ENCODE data around the gene THRA. TPM values are rescaled to one million over a fixed set of nuclear protein-coding genes. Genes with fewer than 3 reads are reported as not detected.

The THRA gene
- total RNA-seq, 2 donors from 2014 or later = 50.8 to 65.8 TPM

DNA sequence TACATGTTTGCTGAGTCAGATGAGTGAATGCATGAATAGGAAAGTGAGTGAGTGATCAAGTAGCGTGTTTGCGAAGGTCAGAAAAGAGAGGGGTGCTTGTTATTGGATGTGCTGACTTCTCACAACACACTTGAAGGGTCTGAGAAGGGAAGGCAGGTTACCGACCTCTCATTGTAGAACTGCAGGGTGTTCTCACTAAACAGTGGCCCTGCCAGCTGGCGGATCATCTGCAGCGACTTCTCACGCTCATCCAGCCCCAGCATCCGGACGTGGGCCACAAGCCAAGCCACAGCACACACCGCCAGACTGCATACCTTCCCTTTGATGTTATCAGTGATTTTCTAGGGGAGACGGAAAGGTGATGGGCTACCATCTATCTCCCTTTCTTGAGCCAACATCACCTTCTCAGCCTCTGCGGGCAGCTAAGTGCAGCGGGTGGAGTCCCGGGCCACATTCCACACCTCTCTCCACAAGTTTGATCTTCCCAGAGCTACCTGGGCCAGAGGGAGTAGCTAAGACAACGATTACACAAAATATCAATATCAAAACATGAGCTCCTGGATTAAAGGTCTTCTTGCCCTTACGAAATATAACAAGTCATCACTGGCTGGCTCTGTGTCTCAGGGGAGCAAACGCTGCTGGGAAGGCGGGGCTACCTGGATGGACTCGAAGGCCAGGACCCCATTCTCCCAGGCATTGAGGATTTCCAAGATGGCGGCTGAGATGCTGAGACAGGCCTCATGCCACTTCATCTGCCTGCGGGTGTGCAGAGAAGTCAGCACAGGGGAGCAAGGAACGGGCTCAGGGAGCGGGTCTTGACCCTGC lies 36.6 kb upstream of the THRA start:
- intact Hi-C loops (cut with DNase I) = no loop called here
- DNase-seq (ENCODE audit: low spot score) = no peak

- DNase-seq (ENCODE audit: low spot score) = peak; percentile 94
- intact Hi-C loops (cut with DNase I) = no loop called here
Measured at GRCh38 chr17:40026816-40027613, 35.8 kb upstream of the THRA start.

DNA sequence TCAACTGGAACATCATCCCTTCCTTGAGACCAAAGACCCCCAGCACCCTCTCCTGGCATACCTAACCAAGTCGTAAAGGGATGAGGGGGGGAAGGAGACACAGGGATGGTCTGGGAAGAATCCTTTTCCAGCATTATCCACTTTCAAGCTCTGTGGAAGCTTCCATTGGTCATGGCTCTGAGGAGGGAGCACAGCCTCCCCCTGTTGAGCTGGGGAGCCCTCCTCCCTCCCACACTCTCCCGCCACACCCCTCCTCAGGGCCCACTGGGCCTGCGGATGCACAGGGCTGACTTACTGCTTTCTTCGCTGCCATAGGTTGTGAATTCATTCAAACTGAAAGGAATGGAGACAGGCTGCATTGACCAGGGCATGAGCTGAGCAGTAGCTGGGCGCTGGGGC lies 35.2 kb upstream of the THRA start:
- DNase-seq (ENCODE audit: low spot score) = no peak
- intact Hi-C loops (cut with DNase I) = no loop called here

GRCh38 chr17:40028595-40028994 lies 34.2 kb upstream of the THRA start:
- DNase-seq (ENCODE audit: low spot score) = no peak
- intact Hi-C loops (cut with DNase I) = no loop called here

DNA sequence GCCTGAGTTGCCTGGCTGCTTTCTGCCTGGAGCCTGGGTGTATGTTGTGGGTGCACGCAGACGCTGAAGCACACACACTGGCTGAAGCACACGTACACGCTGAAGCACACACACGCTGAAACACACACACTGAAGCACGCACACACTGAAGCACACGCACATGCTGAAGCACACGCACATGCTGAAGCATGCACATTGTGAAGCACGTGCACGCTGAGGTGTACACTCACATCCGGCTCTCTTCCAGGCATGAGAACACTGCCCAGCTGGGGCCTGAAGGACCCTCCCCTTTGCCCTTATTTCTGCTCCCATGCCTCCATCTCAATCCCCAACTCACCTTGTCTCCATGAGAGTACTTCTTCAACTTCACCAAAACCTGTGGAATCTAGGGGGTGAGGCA lies 31.1 kb upstream of the THRA start:
- DNase-seq (ENCODE audit: low spot score) = no peak
- intact Hi-C loops (cut with DNase I) = no loop called here

DNA sequence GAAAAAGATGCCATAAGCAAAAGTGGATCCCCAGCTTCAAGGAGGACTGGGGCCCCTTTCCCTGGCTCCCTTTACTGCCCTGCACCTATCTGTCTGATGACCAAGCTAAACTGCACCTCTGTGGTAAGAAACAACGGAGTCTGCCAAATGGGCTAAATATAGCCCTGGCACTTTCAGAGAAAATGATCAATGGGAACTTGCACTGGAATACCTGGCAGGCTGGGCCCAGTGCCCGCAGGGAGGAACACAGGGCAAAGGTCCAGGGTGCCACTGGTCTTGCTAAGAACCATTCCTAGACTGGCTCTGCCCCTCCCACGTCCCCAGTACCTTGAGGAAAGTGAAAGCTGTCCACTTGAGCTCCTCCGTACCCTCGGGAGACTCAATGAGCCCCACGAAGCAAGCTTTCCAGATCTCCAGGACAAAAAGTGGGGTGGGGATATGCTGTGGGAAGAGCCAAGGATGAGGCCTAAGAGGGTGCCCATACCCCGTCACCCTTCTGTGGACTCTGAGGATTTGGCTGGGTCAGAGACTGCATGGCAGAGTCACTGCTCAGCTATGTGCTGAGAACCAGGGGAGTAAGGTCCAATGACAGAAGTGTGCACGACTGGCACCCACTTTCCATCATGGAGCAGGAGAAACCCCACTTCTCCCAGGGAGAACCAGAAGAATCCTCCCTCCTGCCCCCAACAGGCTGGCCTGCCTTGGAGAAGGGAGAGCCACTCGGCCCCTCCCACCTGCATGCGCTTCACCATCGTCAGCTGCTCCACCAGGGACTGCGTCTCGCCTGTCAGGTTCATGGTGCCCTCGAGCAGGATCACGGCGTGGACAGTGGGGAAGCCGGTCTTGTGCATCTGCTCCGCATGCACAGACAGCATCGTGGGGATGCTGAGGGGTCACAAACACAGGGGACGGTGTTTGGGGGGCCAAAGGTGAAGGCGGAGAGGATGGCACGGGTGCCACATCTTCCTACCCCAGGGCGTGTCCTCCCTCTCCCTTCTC lies 30.1 kb upstream of the THRA start:
- DNase-seq (ENCODE audit: low spot score) = no peak
- intact Hi-C loops (cut with DNase I) = no loop called here

- no peak for DNase-seq (ENCODE audit: low spot score)
- intact Hi-C loops (cut with DNase I) = no loop called here
Measured at GRCh38 chr17:40033339-40033738, 29.4 kb upstream of the THRA start.

DNA sequence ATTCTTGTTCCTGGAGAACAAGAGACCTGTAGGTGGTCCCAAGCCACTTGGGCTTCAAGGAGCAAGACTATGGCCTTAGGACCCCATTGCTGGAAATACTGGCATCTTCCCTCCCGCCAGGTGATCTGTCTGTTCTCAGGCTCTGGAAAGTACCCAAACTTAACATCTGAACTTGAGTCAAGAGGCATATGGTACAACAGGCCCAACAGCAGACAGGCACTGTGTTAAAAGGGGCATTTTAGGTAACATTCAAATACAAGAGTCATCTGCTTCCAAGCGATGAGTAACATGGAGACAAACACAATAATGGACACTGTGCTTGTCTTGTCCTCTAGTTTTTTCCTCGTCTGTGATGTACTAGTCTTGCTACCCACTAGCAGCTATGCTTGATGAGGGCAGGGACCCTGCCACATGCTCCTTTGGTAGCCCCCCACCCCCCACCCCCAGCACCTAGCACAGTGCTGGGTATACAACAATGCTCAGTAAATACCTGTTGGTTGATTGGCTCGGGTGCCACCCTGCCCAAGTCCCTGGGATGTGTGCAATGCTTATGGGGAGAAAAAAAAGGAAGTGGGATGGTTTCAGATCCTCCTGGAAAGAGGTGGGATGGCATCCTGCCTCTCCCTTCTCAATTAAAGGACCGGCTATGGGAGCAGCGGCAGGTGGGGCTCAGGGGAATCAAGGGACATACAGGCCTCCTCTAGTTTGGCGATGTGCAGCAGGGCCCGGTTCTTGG lies 28.2 kb upstream of the THRA start:
- intact Hi-C loops (cut with DNase I) = no loop called here

GRCh38 chr17:40035162-40035559 lies 27.6 kb upstream of the THRA start:
- no peak for DNase-seq (ENCODE audit: low spot score)
- intact Hi-C loops (cut with DNase I) = no loop called here

More for the DNA sequence above, 28.2 kb upstream of the THRA start:
- no peak for DNase-seq (ENCODE audit: low spot score)

DNA sequence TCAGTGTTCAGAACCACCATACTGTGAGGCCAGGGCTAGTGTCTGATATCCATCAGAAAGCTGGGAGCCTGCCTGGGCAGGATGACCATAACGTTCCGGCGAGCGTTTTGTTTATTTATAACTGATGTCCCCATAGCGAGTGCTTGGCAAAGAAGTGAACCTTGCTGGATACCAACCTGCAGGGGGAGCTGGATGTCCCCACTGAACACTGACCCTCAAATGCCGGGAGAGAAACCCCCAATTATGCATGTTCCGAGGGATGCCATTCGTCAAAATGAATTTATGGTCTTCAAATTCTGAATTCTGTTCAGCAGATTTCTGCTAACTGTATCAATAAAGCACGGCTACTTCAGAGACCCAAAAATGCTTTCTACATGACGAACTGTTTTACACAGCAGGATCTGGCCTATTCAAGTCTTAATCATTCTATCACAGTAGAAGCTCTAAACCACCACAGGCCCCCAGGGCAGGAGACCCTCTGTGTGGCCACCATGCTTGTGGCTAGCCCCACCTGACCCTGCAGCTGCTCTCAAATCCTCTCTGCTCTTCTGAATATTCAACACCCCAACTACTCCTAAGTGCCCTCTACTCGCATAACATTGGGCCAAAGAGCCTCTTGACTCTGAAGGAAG lies 23.8 kb upstream of the THRA start:
- intact Hi-C loops (cut with DNase I) = no loop called here

DNA sequence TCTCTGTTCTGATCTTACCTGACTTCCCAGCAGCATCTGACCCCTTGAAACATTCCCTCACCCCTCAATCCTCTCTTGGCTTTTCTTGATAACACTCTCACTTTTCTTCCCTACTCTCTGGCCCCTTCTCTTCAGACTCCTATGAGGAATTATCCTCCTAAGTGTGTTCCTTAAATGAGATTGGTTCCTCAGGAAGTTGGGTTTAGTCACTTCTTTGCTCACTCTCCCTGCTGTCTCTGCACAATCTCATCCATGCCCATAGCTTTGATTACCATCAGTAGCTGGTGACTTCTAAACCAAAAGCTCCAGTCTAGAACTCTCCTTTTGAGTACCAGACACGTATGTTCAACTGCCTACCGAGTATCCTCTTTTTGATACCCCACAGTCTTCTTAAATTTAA lies 21.6 kb upstream of the THRA start:
- intact Hi-C loops (cut with DNase I) = no loop called here
- DNase-seq (ENCODE audit: low spot score) = no peak

More for the DNA sequence above, 23.8 kb upstream of the THRA start:
- DNase-seq (ENCODE audit: low spot score) = peak; percentile 90

GRCh38 chr17:40056379-40057015 lies 6.3 kb upstream of the THRA start:
- intact Hi-C loops (cut with DNase I) = no loop called here
- no peak for DNase-seq (ENCODE audit: low spot score)

DNA sequence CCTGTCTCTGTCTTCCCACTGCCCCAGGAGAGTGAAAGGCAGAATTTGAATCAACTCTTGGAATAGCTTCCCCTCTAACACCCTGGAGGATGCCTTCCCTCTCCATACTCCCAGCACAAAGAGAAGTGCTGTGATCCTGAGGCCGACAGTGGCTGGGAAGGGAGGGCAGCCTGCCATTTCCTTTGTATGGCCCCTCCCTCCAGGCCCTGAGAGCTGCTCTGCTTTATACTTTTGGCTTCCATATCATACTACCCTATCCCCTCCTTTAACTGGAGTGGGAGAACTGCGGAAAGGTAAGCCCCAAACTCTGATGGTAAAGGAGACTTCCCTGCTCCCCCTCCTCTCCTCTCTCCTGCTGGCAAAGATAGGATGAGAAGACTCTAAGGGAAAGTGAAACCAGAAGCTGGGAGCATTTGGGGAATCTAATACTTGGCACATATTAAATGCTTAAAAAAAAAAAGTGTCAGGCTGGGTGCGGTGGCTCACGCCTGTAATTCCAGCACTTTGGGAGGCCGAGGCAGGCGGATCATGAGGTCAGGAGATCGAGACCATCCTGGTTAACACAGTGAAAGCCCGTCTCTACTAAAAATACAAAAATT lies 4.5 kb upstream of the THRA start:
- intact Hi-C loops (cut with DNase I) = no loop called here
- DNase-seq (ENCODE audit: low spot score) = no peak

- intact Hi-C loops (cut with DNase I) = no loop called here
Measured at GRCh38 chr17:40058865-40059264, 3.9 kb upstream of the THRA start.

DNA sequence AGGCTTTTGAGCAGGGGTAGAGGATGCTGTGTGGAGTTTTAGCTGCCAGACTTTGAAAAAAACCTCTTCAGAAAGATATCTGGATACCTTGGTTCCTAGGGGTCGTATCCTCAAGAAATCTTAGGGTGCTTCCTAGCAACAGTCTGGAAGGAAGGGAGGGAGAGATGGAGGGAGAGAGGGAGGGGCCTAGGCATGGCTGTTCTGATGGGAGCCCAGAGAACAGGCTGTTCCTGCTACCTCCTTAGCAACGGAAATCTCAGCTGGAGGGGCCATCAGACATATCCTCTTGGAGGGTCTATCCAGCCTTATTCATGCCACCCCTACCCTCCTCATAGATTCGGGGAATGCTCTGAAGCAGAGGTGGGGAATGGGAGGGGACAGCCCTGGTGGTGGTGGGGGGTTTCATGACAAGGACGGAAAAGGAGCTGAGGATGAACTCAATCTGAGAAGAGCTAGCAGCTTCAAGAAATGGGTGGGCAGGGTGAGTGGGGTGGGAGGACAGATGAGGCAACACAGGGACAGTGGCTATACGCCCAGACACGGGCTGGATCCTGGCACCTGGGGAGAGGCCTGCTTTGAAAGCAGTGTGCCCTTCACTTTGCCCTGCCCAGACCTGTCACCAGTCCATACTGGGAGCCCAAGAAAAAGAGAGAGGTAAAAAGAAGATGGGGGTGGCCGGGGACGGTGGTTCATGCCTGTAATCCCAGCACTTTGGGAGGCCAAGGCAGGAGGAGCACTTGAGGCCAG lies 2.9 kb upstream of the THRA start:
- intact Hi-C loops (cut with DNase I) = loop anchor here in 1 of 2 donors (10.0 kb wide), 1 partner anchor 55 kb away; no protein-coding TSS in a partner anchor
- no peak for DNase-seq (ENCODE audit: low spot score)

More at GRCh38 chr17:40058865-40059264, 3.9 kb upstream of the THRA start:
- DNase-seq (ENCODE audit: low spot score) = no peak

DNA sequence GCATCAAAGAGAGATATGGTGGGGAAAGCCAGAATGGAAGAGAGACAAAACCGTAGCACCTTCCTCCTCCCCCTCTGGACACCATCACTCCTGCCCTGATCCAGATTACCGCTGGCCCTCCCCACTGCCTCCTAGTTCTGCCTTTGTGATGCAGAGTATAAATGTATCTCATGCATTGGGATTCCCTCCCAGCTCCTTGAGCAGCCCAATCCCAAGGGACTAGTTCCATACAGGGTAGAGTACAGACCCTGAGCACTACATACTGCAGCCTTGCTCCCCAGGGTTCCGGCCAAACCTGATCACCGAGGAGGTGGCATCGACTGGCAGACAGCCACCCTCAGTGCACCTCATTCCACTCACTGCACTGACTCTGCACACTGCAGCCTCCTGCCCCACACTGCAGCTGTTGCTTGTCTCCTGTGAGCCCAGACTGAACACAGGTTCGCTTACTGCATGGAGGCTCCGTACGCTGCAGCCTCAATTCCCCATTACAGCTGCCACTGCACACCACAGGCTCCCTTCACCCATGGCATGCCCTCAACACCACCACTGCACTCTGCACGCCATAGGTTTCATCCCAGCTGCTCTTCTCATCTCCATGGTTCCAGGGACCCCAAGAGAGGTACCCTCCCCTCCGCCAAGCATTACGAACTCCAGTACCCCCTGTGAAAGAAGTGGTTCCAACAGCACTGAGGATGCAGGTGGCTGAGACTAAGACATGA lies 1.7 kb upstream of the THRA start:
- intact Hi-C loops (cut with DNase I) = loop anchor here in 1 of 2 donors (10.0 kb wide), 1 partner anchor 54 kb away; no protein-coding TSS in a partner anchor
- peak; percentile 57 for DNase-seq (ENCODE audit: low spot score)

All from posterior vena cava (tissue), 2 donors.